ENCODE data around the gene RNF111.
A peak's percentile ranks its signal among the peaks of the same experiment; 100 is the strongest.

RNF111 gene

GRCh38 chr15:59131456-59131855, 144.0 kb downstream of the RNF111 start:
- no peaks in the 10 kb centered on the region for H3K27me3 ChIP-seq (ENCODE audit: control insufficient read depth, insufficient read depth, low read length)
- no peak overlapping the region for H2AFZ ChIP-seq
- TF ChIP-seq CTCF (IDR thresholded peaks at IDR 0.05), result no peak
- no peak overlapping the region for H3K27ac ChIP-seq
- no peak overlapping the region for H3K4me2 ChIP-seq (ENCODE audit: low read length)
- H3K4me3 ChIP-seq (ENCODE audit: low read depth, low read length), result no peak overlapping the region
- H3K9me3 ChIP-seq (ENCODE audit: control insufficient read depth, low read length), result no peaks in the 10 kb centered on the region
- H3K9ac ChIP-seq, result no peak overlapping the region
- H3K4me1 ChIP-seq, result no peaks in the 10 kb centered on the region
- H3K36me3 ChIP-seq (ENCODE audit: control insufficient read depth, insufficient read depth, low read length), result no peaks in the 10 kb centered on the region
- no peaks in the 10 kb centered on the region for H3K79me2 ChIP-seq

- Histone ChIP-seq H3K4me3 (ENCODE audit: low read depth, low read length) (no peak overlapping the region), H3K79me2 (no peaks in the 10 kb centered on the region), H2AFZ (no peak overlapping the region), H3K4me2 (ENCODE audit: low read length) (no peak overlapping the region), H3K9me3 (ENCODE audit: control insufficient read depth, low read length) (no peaks in the 10 kb centered on the region), H3K36me3 (ENCODE audit: control insufficient read depth, insufficient read depth, low read length) (no peaks in the 10 kb centered on the region), H3K9ac (no peak overlapping the region), H3K4me1 (no peaks in the 10 kb centered on the region), H3K27me3 (ENCODE audit: control insufficient read depth, insufficient read depth, low read length) (no peaks in the 10 kb centered on the region), H3K27ac (no peak overlapping the region)
- no peak for TF ChIP-seq CTCF (IDR thresholded peaks at IDR 0.05)
These were observed 144.6 kb downstream of the RNF111 start for GRCh38 chr15:59131969-59132562.

- Histone ChIP-seq H2AFZ (no peak overlapping the region), H3K27me3 (ENCODE audit: control insufficient read depth, insufficient read depth, low read length) (no peaks in the 10 kb centered on the region), H3K27ac (no peak overlapping the region), H3K4me3 (ENCODE audit: low read depth, low read length) (no peak overlapping the region), H3K79me2 (no peaks in the 10 kb centered on the region), H3K36me3 (ENCODE audit: control insufficient read depth, insufficient read depth, low read length) (no peaks in the 10 kb centered on the region), H3K4me2 (ENCODE audit: low read length) (no peak overlapping the region), H3K4me1 (no peaks in the 10 kb centered on the region), H3K9me3 (ENCODE audit: control insufficient read depth, low read length) (no peaks in the 10 kb centered on the region), H3K9ac (no peak overlapping the region)
- TF ChIP-seq CTCF (IDR thresholded peaks at IDR 0.05), result no peak
These were observed 146.5 kb downstream of the RNF111 start for GRCh38 chr15:59133929-59134427.

GRCh38 chr15:59137566-59137965, 150.1 kb downstream of the RNF111 start:
- Histone ChIP-seq H3K9ac (no peak overlapping the region), H3K36me3 (ENCODE audit: control insufficient read depth, insufficient read depth, low read length) (no peaks in the 10 kb centered on the region), H3K27ac (no peak overlapping the region), H2AFZ (no peak overlapping the region), H3K79me2 (no peaks in the 10 kb centered on the region), H3K4me3 (ENCODE audit: low read depth, low read length) (no peak overlapping the region), H3K4me1 (no peaks in the 10 kb centered on the region), H3K9me3 (ENCODE audit: control insufficient read depth, low read length) (no peaks in the 10 kb centered on the region), H3K27me3 (ENCODE audit: control insufficient read depth, insufficient read depth, low read length) (no peaks in the 10 kb centered on the region), H3K4me2 (ENCODE audit: low read length) (no peak overlapping the region)
- TF ChIP-seq CTCF (IDR thresholded peaks at IDR 0.05), result no peak

GRCh38 chr15:59138243-59138642, 150.8 kb downstream of the RNF111 start:
- peak; percentile 16 for TF ChIP-seq CTCF (IDR thresholded peaks at IDR 0.05)
- Histone ChIP-seq H3K79me2 (no peaks in the 10 kb centered on the region), H3K4me1 (no peaks in the 10 kb centered on the region), H3K9me3 (ENCODE audit: control insufficient read depth, low read length) (no peaks in the 10 kb centered on the region), H3K4me2 (ENCODE audit: low read length) (no peak overlapping the region), H3K27me3 (ENCODE audit: control insufficient read depth, insufficient read depth, low read length) (no peaks in the 10 kb centered on the region), H3K4me3 (ENCODE audit: low read depth, low read length) (no peak overlapping the region), H2AFZ (no peak overlapping the region), H3K9ac (no peak overlapping the region), H3K36me3 (ENCODE audit: control insufficient read depth, insufficient read depth, low read length) (no peaks in the 10 kb centered on the region), H3K27ac (no peak overlapping the region)
